PC-9 (cell line): ENCODE data around the gene ATIC. TPM values are rescaled to one million over a fixed set of nuclear protein-coding genes. Genes with fewer than 3 reads are reported as not detected.

Source experiments
- BruUV-seq: library from RNA; stranded (reverse); fragments of 400-500 nt; replicated peaks from 2 replicates; lab custom pipeline; 2021; lab: Mats Ljungman, UMichigan
- CTCF ChIA-PET: fragments of 300-600 bp; sonication (Branson Sonifier 250); formaldehyde crosslinking; loops from one replicate; lab custom pipeline; 2022; ENCODE audit warnings: antibody characterized with exemption; lab: Charles Lee
- POLR2A ChIA-PET: fragments of 300-600 bp; sonication (Branson Sonifier 250); formaldehyde crosslinking; loops from one replicate; lab custom pipeline; 2022; ENCODE audit warnings: antibody characterized with exemption; ENCODE audit not compliant: unreplicated experiment; lab: Charles Lee
- DNase-seq, 2 experiments: peaks; one replicate each; pipeline versions ENCODE4 v3.0.0 to v3.0.0-alpha.2; 2015 to 2022; ENCODE audit warnings: mixed read lengths in 1 of 2
- H2AFZ ChIP-seq: fragments of 200-600 bp; sonication (generic); 2 replicates; pipeline ENCODE4 v1.8.1; 2017; ENCODE audit warnings: antibody characterized with exemption
- H3F3A ChIP-seq: fragments of 200-600 bp; sonication (generic); 2 replicates; pipeline ENCODE4 v1.8.1; 2017; ENCODE audit warnings: antibody characterized with exemption, mild to moderate bottlenecking, low read depth; ENCODE audit not compliant: insufficient read depth
- H3K27ac ChIP-seq: fragments of 200-600 bp; sonication (generic); 2 replicates; pipeline ENCODE4 v1.6.1; 2016; ENCODE audit warnings: mixed run types
- H3K27me3 ChIP-seq: fragments of 200-600 bp; sonication (generic); 2 replicates; pipeline ENCODE4 v1.6.1; 2016; ENCODE audit warnings: low read depth, mixed run types; ENCODE audit not compliant: insufficient read depth
- H3K36me3 ChIP-seq: fragments of 200-600 bp; sonication (generic); 2 replicates; pipeline ENCODE4 v1.6.1; 2016; ENCODE audit warnings: low read depth, mixed run types
- H3K4me1 ChIP-seq: fragments of 200-600 bp; sonication (generic); replicated peaks from 2 replicates; pipeline ENCODE4 v1.6.1; 2016; ENCODE audit warnings: mixed run types; ENCODE audit not compliant: insufficient read depth
- H3K4me2 ChIP-seq: fragments of 200-600 bp; sonication (generic); 2 replicates; pipeline ENCODE4 v1.6.1; 2017; ENCODE audit warnings: mixed run types
- H3K4me3 ChIP-seq: fragments of 200-600 bp; sonication (generic); 2 replicates; pipeline ENCODE4 v1.6.1; 2016; ENCODE audit warnings: mixed run types
- H3K79me2 ChIP-seq: fragments of 200-600 bp; sonication (generic); 2 replicates; pipeline ENCODE4 v1.6.1; 2017; ENCODE audit warnings: low read depth, mixed run types
- H3K9me2 ChIP-seq: fragments of 200-600 bp; sonication (generic); 2 replicates; pipeline ENCODE4 v1.8.1; 2017; ENCODE audit warnings: mild to moderate bottlenecking; ENCODE audit not compliant: insufficient read depth
- H3K9me3 ChIP-seq: fragments of 200-600 bp; sonication (generic); 2 replicates; pipeline ENCODE4 v1.8.1; 2016; ENCODE audit warnings: low read depth; ENCODE audit not compliant: insufficient read depth
- H4K20me1 ChIP-seq: fragments of 200-600 bp; sonication (generic); 2 replicates; pipeline ENCODE4 v1.8.1; 2017; ENCODE audit not compliant: insufficient read depth
- EZH2 ChIP-seq: fragments of 200-600 bp; sonication (generic); IDR thresholded peaks from 2 replicates; pipeline ENCODE4 v1.8.0; 2017; ENCODE audit warnings: antibody characterized with exemption, low read depth
- intact Hi-C: fragments of 100-400 bp; cut with micrococcal nuclease; formaldehyde crosslinking; loops from one replicate; pipeline ENCODE4 v1.10.0; 2022; ENCODE audit not compliant: unreplicated experiment
- total RNA-seq: library from RNA; stranded (reverse); gene quantifications from 2 replicates; pipeline ENCODE4 v1.2.3, GENCODE V29; 2021
- TF ChIP-seq, protein P1 (sequence below): fragments of 200-600 bp; sonication (generic); conservative IDR thresholded peaks from 2 replicates; pipeline ENCODE4 v1.6.1; 2017; ENCODE audit warnings: mixed run types, antibody characterized with exemption, mild to moderate bottlenecking, moderate library complexity

The ATIC gene
- total RNA-seq, 1 experiment from 2014 or later, result 290 TPM

DNA sequence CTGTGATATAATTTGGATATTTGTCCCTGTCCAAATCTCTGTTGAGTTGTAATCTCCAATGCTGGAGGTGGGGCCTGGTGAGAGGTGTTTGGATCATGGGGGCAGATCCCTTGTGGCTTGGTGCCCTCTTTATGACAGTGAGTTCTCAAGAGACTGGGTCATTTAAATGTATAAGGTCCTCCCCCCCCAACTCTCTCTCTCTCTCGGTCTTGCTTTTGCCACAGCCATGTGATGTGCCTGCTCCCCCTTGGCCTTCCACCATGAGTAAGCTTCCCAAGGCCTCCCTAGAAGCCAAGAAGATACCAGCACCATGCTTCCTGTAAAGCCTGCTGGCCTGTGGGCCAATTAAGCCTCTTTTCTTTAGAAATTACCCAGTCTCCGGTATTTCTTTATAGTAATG, 65.4 kb downstream of the ATIC start:
- H2AFZ ChIP-seq, result no peak overlapping the region
- no peaks in the 10 kb centered on the region for H3K79me2 ChIP-seq
- no peak overlapping the region for H3K4me3 ChIP-seq
- no peaks in the 10 kb centered on the region for H4K20me1 ChIP-seq
- BruUV-seq, result no TSS peak
- TF ChIP-seq, protein P1, sequence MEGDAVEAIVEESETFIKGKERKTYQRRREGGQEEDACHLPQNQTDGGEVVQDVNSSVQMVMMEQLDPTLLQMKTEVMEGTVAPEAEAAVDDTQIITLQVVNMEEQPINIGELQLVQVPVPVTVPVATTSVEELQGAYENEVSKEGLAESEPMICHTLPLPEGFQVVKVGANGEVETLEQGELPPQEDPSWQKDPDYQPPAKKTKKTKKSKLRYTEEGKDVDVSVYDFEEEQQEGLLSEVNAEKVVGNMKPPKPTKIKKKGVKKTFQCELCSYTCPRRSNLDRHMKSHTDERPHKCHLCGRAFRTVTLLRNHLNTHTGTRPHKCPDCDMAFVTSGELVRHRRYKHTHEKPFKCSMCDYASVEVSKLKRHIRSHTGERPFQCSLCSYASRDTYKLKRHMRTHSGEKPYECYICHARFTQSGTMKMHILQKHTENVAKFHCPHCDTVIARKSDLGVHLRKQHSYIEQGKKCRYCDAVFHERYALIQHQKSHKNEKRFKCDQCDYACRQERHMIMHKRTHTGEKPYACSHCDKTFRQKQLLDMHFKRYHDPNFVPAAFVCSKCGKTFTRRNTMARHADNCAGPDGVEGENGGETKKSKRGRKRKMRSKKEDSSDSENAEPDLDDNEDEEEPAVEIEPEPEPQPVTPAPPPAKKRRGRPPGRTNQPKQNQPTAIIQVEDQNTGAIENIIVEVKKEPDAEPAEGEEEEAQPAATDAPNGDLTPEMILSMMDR, result no peak
- no peak for TF ChIP-seq EZH2
- CTCF ChIA-PET, result no interaction called here
- no peaks in the 10 kb centered on the region for H3K27me3 ChIP-seq
- POLR2A ChIA-PET, result no interaction called here
- no peaks in the 10 kb centered on the region for H3F3A ChIP-seq
- peaks cover under 1% of the 10 kb centered on the region; the same call in 1 of the 2 replicates for H3K9me2 ChIP-seq
- H3K36me3 ChIP-seq, result no peaks in the 10 kb centered on the region
- intact Hi-C loops, result no loop called here
- DNase-seq, result no peak
- H3K9me3 ChIP-seq, result no peaks in the 10 kb centered on the region
- H3K4me2 ChIP-seq, result no peak overlapping the region
- no peak overlapping the region for H3K27ac ChIP-seq
- H3K4me1 ChIP-seq, result no peaks in the 10 kb centered on the region

DNA sequence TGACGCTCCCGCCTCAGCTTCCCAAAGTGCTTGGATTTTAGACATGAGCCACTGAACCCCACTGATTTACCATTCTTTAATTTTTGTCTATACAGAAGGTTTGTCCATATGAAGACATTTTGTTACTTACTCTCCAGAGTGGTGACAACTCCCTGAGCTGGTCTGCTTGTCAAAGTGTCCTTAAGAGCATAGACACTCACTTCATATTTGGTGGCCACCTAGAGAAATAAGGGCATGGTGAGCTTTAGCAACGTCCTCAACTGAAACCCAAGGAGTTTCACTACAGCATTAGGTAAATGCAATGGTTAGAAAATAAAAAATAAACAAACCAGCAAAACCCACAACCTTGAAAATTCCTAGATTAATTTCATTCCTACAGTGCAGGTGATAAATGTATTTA, 66.2 kb downstream of the ATIC start:
- Histone ChIP-seq H3K79me2 (no peaks in the 10 kb centered on the region), H2AFZ (no peak overlapping the region), H4K20me1 (no peaks in the 10 kb centered on the region), H3K36me3 (no peaks in the 10 kb centered on the region), H3K4me3 (no peak overlapping the region), H3K27me3 (no peaks in the 10 kb centered on the region), H3F3A (no peaks in the 10 kb centered on the region), H3K4me2 (no peak overlapping the region), H3K27ac (no peak overlapping the region), H3K9me3 (no peaks in the 10 kb centered on the region), H3K4me1 (no peaks in the 10 kb centered on the region), H3K9me2 (peaks cover 3% of the 10 kb centered on the region; the same call in 1 of the 2 replicates)
- TF ChIP-seq EZH2, result no peak
- TF ChIP-seq, protein P1, result no peak
- intact Hi-C loops, result no loop called here
- no TSS peak for BruUV-seq
- no peak for DNase-seq
- ChIA-PET POLR2A (no interaction called here), CTCF (no interaction called here)

DNA sequence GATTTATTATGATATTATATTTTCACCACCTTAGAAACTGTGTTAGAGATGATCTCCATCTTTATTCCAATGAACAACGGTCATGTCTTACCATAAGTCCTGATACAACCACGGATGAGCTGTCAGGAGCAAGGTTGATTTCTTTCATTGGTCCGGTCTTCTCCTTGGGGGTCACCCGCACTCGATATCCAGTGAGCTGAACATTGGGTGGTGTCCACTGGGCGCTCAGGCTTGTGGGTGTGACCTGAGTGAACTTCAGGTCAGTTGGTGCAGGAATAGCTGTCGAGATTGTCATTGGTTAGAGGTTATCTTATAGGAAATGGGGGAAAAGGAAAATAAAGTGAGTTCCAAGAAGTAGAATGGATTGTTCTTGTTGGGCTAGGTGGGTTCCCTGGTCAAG, 67.2 kb downstream of the ATIC start:
- intact Hi-C loops, result no loop called here
- Histone ChIP-seq H4K20me1 (no peaks in the 10 kb centered on the region), H3K4me1 (no peaks in the 10 kb centered on the region), H3K9me2 (peaks cover 3% of the 10 kb centered on the region; the same call in 1 of the 2 replicates), H3K9me3 (no peaks in the 10 kb centered on the region), H3K27ac (no peak overlapping the region), H3F3A (no peaks in the 10 kb centered on the region), H3K36me3 (no peaks in the 10 kb centered on the region), H2AFZ (no peak overlapping the region), H3K79me2 (no peaks in the 10 kb centered on the region), H3K27me3 (no peaks in the 10 kb centered on the region), H3K4me2 (no peak overlapping the region), H3K4me3 (no peak overlapping the region)
- no TSS peak for BruUV-seq
- TF ChIP-seq, protein P1, result no peak
- no peak for TF ChIP-seq EZH2
- CTCF ChIA-PET, result interaction anchor here (0.7 kb wide), 1 partner anchor 11 kb away, joined by 3 read pairs; no protein-coding TSS in a partner anchor
- no peak for DNase-seq
- POLR2A ChIA-PET, result interaction anchor here (0.7 kb wide), 1 partner anchor 130 kb away, joined by 3 read pairs; no protein-coding TSS in a partner anchor
